ENCODE measurements around the gene PLEKHB1.

The PLEKHB1 gene

DNA sequence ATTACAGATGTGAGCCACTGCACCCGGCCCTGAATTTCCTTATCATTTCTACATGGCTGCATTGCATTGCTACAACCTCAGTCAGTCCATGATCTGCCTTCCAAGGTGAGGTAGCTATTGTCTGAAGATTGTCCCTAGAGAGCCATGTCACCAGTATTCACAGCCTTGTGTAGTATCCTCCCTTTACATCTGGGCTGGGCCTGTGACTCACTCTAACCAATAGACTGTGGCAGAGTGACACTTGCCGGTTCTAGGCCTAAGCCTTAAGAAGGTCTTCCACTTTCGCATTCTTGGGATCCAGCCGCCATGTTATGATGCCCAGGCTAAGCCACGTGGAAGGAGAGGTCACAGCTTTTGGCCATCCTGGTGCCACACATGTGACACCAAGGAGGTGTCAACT lies 10.1 kb upstream of the PLEKHB1 start:
- no peak for DNase-seq (ENCODE audit: low read depth)
- TF ChIP-seq, protein P1, sequence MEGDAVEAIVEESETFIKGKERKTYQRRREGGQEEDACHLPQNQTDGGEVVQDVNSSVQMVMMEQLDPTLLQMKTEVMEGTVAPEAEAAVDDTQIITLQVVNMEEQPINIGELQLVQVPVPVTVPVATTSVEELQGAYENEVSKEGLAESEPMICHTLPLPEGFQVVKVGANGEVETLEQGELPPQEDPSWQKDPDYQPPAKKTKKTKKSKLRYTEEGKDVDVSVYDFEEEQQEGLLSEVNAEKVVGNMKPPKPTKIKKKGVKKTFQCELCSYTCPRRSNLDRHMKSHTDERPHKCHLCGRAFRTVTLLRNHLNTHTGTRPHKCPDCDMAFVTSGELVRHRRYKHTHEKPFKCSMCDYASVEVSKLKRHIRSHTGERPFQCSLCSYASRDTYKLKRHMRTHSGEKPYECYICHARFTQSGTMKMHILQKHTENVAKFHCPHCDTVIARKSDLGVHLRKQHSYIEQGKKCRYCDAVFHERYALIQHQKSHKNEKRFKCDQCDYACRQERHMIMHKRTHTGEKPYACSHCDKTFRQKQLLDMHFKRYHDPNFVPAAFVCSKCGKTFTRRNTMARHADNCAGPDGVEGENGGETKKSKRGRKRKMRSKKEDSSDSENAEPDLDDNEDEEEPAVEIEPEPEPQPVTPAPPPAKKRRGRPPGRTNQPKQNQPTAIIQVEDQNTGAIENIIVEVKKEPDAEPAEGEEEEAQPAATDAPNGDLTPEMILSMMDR (conservative IDR thresholded peaks at IDR 0.05; ENCODE audit: low read depth, low read length) = no peak
- H3K4me3 ChIP-seq (ENCODE audit: low read length) = no peak overlapping the region

DNA sequence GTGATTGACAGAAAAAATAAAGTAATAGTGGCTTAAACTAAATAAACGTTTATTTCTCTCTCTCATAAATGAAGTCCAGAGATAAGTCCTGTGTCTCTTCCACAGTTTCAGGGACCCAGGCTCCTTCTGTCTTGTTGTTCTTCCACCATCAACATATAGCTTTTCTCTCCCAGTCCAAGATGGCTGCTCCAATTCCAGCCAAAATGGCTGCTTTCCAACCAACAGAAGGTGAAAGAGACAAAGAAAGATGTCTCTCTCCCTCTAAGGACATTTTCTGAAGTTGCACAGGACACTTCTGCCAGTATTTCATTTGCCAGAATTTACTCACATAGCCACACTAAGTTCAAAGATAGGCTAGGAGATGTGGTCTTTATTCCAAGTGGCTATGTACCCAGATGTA lies 9.4 kb upstream of the PLEKHB1 start:
- no peak overlapping the region for H3K4me3 ChIP-seq (ENCODE audit: low read length)
- DNase-seq (ENCODE audit: low read depth) = no peak
- TF ChIP-seq, protein P1 (conservative IDR thresholded peaks at IDR 0.05; ENCODE audit: low read depth, low read length) = no peak

DNA sequence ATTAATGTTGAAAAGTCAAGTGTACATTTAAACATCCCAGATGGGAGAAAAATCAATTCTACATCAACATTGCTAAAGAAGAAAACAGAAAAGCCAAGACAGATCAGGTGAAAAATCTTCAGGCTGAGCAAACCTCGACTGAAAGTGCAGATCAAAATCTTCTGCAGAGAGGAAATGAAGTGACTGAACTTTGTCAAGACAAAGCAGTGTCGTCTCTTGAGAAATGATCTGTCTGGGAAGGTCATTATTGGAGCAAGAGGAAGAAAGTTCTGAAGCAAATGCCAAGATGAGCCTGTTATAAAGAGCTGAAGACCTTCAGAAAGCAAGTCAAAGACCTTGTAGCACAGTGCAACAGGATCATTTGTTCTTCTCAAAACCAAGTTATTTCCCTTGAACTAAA lies 5.8 kb upstream of the PLEKHB1 start:
- TF ChIP-seq, protein P1 (conservative IDR thresholded peaks at IDR 0.05; ENCODE audit: low read depth, low read length) = no peak
- DNase-seq (ENCODE audit: low read depth) = no peak
- H3K4me3 ChIP-seq (ENCODE audit: low read length) = no peak overlapping the region

DNA sequence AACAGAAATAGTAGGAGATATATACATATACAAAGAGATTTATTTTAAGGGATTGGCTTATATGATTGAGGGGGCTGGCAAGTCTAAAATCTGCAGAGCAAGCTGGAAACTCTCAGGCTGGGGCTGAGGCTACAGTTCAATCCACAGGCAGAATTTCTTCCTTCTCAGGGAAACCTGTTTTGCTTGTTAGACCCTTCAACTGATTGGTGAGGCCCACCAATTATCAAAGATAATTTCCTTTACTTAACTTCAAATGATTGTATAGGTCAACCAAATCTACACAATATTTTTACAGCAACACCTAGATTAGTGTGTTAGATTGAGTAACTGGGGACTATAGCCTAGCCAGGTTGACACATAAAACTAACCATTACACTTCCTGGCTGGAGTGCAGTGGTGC lies 4.7 kb upstream of the PLEKHB1 start:
- no peak for DNase-seq (ENCODE audit: low read depth)
- H3K4me3 ChIP-seq (ENCODE audit: low read length) = no peak overlapping the region
- TF ChIP-seq, protein P1 (conservative IDR thresholded peaks at IDR 0.05; ENCODE audit: low read depth, low read length) = no peak

DNA sequence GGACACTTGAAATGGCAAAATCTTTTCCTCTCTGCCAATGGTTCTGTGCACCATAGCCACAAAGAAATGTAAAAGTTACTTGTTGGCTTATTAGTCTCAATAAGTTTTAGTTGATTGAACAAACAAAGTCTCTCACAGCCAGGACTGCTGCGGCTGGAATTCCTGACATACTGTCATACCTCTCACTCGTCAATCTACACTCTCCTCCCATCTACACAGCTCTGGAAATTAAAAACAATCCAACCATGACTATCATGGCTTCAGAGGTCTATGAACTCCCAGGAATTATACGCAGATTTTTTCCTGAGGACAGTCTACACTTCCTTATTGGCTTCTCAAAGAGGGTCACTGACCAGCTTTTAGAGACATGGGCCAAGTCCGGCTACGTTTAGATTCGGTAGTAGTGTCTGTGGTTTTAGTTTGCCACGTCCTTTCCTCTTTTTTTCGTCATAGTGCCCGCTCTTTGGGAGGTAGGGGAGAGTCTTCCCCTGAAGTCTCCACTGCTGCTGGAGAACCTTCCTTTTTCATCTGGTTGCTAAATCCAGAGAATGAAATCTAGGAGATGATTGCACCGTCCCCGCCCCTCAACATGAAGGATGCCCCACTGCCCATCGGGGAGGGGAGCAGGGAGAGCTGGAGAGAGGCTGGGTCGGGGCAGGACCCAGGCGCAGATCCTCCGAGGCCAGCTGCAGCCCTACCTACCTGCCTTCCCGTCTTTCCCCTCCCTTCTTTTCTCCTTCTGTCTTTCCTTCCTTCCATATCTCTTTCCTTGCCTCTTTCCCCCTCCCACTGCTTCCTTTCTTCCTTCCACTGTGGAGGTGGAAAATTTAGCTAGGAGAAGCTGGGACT lies 1.0 kb upstream of the PLEKHB1 start:
- TF ChIP-seq, protein P1 (conservative IDR thresholded peaks at IDR 0.05; ENCODE audit: low read depth, low read length) = no peak
- DNase-seq (ENCODE audit: low read depth) = no peak
- peak overlapping the region; percentile 40 for H3K4me3 ChIP-seq (ENCODE audit: low read length)

DNA sequence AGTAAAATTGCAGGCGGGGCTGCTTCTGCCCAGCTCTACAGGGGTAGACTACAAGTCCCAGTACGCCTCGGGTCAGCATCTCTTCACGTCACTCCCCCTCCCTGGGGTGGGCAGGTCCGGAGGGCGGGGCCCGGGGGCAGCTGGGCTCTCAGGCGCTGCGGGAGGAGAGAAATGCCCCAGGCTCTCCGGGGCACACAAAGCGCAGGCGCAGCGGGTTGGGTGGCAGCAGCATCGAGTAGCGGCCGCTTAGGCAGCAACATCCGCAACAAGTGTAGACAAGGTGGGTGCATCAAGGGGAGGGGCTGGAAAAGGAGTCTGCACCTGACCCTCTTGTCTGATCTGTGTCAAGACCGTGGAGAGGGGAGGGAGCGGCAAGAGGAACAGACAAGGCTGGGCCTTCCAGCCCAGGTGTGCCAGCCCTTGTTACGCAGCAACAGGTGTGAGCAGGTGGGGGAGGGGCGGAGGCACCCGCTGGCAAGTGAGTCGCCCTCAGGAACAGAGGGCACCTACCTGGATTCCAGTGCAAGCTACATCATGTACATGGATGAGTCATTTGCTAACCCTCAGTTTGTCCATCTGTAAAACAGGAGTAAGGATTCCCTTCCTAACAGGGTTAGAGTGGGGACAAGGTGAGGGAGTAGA lies 1.2 kb downstream of the PLEKHB1 start:
- H3K4me3 ChIP-seq (ENCODE audit: low read length) = peak overlapping the region; percentile 53
- DNase-seq (ENCODE audit: low read depth) = peak; percentile 69
- TF ChIP-seq, protein P1 (conservative IDR thresholded peaks at IDR 0.05; ENCODE audit: low read depth, low read length) = no peak

DNA sequence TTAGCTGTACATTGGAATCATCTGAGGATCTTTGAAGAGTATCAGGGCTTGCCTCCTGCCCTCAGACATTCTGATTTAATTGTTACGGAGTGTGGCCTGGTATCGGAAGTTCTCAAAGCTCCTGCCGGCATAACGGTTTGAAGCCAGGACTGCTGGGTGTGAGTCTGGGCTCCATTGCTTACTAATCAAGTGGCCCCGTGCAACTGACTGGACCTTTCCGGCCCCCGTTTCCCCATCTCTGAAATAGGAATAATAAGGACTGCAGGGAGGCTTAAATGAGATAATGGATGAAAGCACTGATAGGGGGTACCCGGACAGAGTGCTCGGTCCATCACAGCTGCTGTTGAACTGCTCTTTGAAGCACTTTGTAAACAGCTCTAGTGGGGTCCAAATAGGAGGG lies 1.7 kb downstream of the PLEKHB1 start:
- H3K4me3 ChIP-seq (ENCODE audit: low read length) = peak overlapping the region; percentile 53
- no peak for DNase-seq (ENCODE audit: low read depth)
- TF ChIP-seq, protein P1 (conservative IDR thresholded peaks at IDR 0.05; ENCODE audit: low read depth, low read length) = no peak
